HepG2 (cell line): ENCODE data around the gene PTPN14. TPM values are rescaled to one million over a fixed set of nuclear protein-coding genes. Genes with fewer than 3 reads are reported as not detected.

Experiments used
- ATAC-seq: fragments of 200-7000 bp; cut with Tn5 transposase; 3 replicates; pipeline ENCODE4 v1.9.1; 2020; ENCODE audit warnings: mild to moderate bottlenecking, moderate library complexity
- BruUV-seq: library from RNA; stranded (reverse); fragments of 400-500 nt; replicated peaks from 2 replicates; lab custom pipeline; 2021; lab: Mats Ljungman, UMichigan
- CTCF ChIA-PET: fragments of 300-600 bp; formaldehyde crosslinking; extraction: SDS; loops from one replicate; lab custom pipeline; 2021; ENCODE audit warnings: low total read pairs, inconsistent platforms, low intra/inter-chr PET ratio; lab: Yijun Ruan, JAX
- POLR2A ChIA-PET: fragments of 350-600 bp; sonication (Branson Sonifier 250); formaldehyde crosslinking; loops from one replicate; lab custom pipeline; 2020; ENCODE audit warnings: antibody characterized with exemption, inconsistent platforms; lab: Yijun Ruan, JAX
- DNase-seq: peaks from one replicate; pipeline ENCODE4 v3.0.0-alpha.2; 2015; ENCODE audit warnings: low spot score
- FAIRE-seq: peaks from 3 replicates; lab custom pipeline; 2011; peaks lifted over from hg19 to GRCh38; lab: Jason Lieb, UNC
- H2AFZ ChIP-seq: one replicate; pipeline ENCODE4 v1.6.1; 2011; ENCODE audit warnings: low read length, inconsistent platforms
- H3K27ac ChIP-seq: fragments of 300-600 bp; 3 replicates; pipeline ENCODE4 v1.8.0; 2011; ENCODE audit warnings: mixed run types, mild to moderate bottlenecking, mixed read lengths, low read length, inconsistent platforms; ENCODE audit not compliant: insufficient read depth; ENCODE audit errors: extremely low read length
- H3K27me3 ChIP-seq, 2 experiments: fragments of 200-600 bp in 1 of 2; 2 replicates in 1 of 2; 3 replicates in 1 of 2; pipeline versions ENCODE4 v1.6.0 to v1.8.0; 2011; ENCODE audit warnings: low read length in 2 of 2, mild to moderate bottlenecking in 2 of 2, moderate library complexity in 2 of 2, inconsistent platforms in 1 of 2; ENCODE audit not compliant: insufficient read depth in 2 of 2, control insufficient read depth in 1 of 2
- H3K36me3 ChIP-seq, 2 experiments: fragments of 200-600 bp in 1 of 2; replicated peaks in 1 of 2; 2 replicates in 1 of 2; 3 replicates in 1 of 2; pipeline versions ENCODE4 v1.5.1 to v1.8.0; 2011; ENCODE audit warnings: low read length in 2 of 2, inconsistent platforms in 1 of 2; ENCODE audit not compliant: insufficient read depth in 2 of 2, control insufficient read depth in 1 of 2
- H3K4me1 ChIP-seq: 2 replicates; pipeline ENCODE4 v1.5.1; 2012; ENCODE audit warnings: low read length, inconsistent platforms; ENCODE audit not compliant: insufficient read depth
- H3K4me2 ChIP-seq: 2 replicates; pipeline ENCODE4 v1.6.0; 2011; ENCODE audit warnings: low read depth, low read length, inconsistent platforms
- H3K4me3 ChIP-seq, 3 experiments: fragments of 200-600 bp in 1 of 3; sonication (generic), shearing (Covaris generic) in 1 of 3; replicated peaks in 1 of 3; 2 replicates each; pipeline ENCODE4 v1.5.1; 2011 to 2016; ENCODE audit warnings: low read length in 3 of 3, inconsistent platforms in 2 of 3, low read depth in 2 of 3, mild to moderate bottlenecking in 2 of 3, control low read depth in 1 of 3, mixed read lengths in 1 of 3; ENCODE audit not compliant: insufficient read depth in 1 of 3
- H3K79me2 ChIP-seq: one replicate; pipeline ENCODE4 v1.6.1; 2011; ENCODE audit warnings: low read length, inconsistent platforms; ENCODE audit not compliant: insufficient read depth
- H3K9ac ChIP-seq: 2 replicates; pipeline ENCODE4 v1.6.0; 2011; ENCODE audit warnings: mild to moderate bottlenecking, low read depth, low read length, inconsistent platforms; ENCODE audit not compliant: insufficient read depth
- H3K9me3 ChIP-seq: 2 replicates; pipeline ENCODE4 v1.5.1; 2012; ENCODE audit warnings: mild to moderate bottlenecking, low read length
- H4K20me1 ChIP-seq: 2 replicates; pipeline ENCODE4 v1.6.0; 2011; ENCODE audit warnings: inconsistent platforms, mild to moderate bottlenecking, low read length, moderate library complexity; ENCODE audit not compliant: insufficient read depth
- ATRX ChIP-seq: sonication (generic); formaldehyde crosslinking; IDR thresholded peaks from 2 replicates; pipeline ENCODE4 v1.4.0; 2020; ENCODE audit warnings: missing genetic modification reagents, borderline replicate concordance
- HNF4G ChIP-seq, 2 experiments: sonication (generic) in 1 of 2; formaldehyde crosslinking in 1 of 2; IDR thresholded peaks; 2 replicates each; pipeline versions ENCODE4 v1.4.0 to v1.6.1; 2011 to 2020; ENCODE audit warnings: borderline replicate concordance in 2 of 2, low read depth in 2 of 2, mild to moderate bottlenecking in 2 of 2, low read length in 1 of 2, missing genetic modification reagents in 1 of 2, moderate library complexity in 1 of 2
- IKZF1 ChIP-seq: fragments of 450-650 bp; IDR thresholded peaks from 2 replicates; pipeline ENCODE4 v1.7.1; 2016
- NFIC ChIP-seq: IDR thresholded peaks from 2 replicates; pipeline ENCODE4 v1.6.1; 2012; ENCODE audit warnings: mild to moderate bottlenecking, low read length, inconsistent platforms
- NR2C2 ChIP-seq: sonication (generic); formaldehyde crosslinking; IDR thresholded peaks from 2 replicates; pipeline ENCODE4 v1.4.0; 2020; ENCODE audit warnings: missing genetic modification reagents, mild to moderate bottlenecking, moderate library complexity, borderline replicate concordance
- RFX1 ChIP-seq: fragments of 450-650 bp; IDR thresholded peaks from 2 replicates; pipeline ENCODE4 v1.6.1; 2017
- SIN3B ChIP-seq: fragments of 150-350 bp; IDR thresholded peaks from 2 replicates; pipeline ENCODE4 v1.6.1; 2014; ENCODE audit warnings: low read length
- ZBTB42 ChIP-seq: sonication (generic); formaldehyde crosslinking; IDR thresholded peaks from 2 replicates; pipeline ENCODE4 v1.5.0; 2020; ENCODE audit warnings: mild to moderate bottlenecking, missing genetic modification reagents
- ZFP37 ChIP-seq: sonication (generic); formaldehyde crosslinking; IDR thresholded peaks from 2 replicates; pipeline ENCODE4 v1.4.0; 2020; ENCODE audit warnings: missing genetic modification reagents, borderline replicate concordance
- ZNF230 ChIP-seq: sonication (generic); formaldehyde crosslinking; IDR thresholded peaks from 2 replicates; pipeline ENCODE4 v1.4.0; 2020; ENCODE audit warnings: mild to moderate bottlenecking, missing genetic modification reagents
- ZNF282 ChIP-seq: fragments of 450-650 bp; IDR thresholded peaks from 2 replicates; pipeline ENCODE4 v1.6.1; 2018; ENCODE audit not compliant: partially characterized antibody
- ZNF629 ChIP-seq: sonication (generic); formaldehyde crosslinking; conservative IDR thresholded peaks from 2 replicates; pipeline ENCODE4 v1.5.0; 2020; ENCODE audit warnings: missing genetic modification reagents
- WGBS: methylation state at CpG from one replicate; pipeline ENCODE4 v1.1.6; 2017; ENCODE audit warnings: low lambda C conversion rate; 5-methylcytosine and 5-hydroxymethylcytosine counted together
- in situ Hi-C: cut with HindIII; loops from 2 replicates; pipeline ENCODE4 v1.10.0; 2017; ENCODE audit warnings: low pct_unique_long_range_greater_than_20kb; ENCODE audit not compliant: extremely low pct_ligation_motif_present
- intact Hi-C: fragments of 100-400 bp; cut with micrococcal nuclease; formaldehyde crosslinking; loops from one replicate; pipeline ENCODE4 v1.10.0; 2022; ENCODE audit not compliant: unreplicated experiment
- polyA plus RNA-seq, 8 experiments: library from polyadenylated mRNA; depleted of rRNA in 3 of 8; stranded (reverse) in 7 of 8; unstranded in 1 of 8; fragments of >200 nt; fragmentation: Illumina TruSeq in 4 of 8; extraction: Trizol in 4 of 8; gene quantifications; 2 replicates each; pipeline versions ENCODE4 v1.2.1 to v1.2.3, GENCODE V29; 2011 to 2016; ENCODE audit warnings: low read depth in 4 of 8, missing spikeins in 1 of 8, mixed read lengths in 1 of 8; ENCODE audit not compliant: insufficient read depth in 1 of 8
- total RNA-seq, 5 experiments: library from RNA; depleted of rRNA; stranded (reverse); fragments of >200 nt; fragmentation: Illumina TruSeq; extraction: Trizol; gene quantifications; 2 replicates each; pipeline ENCODE4 v1.2.3, GENCODE V29; 2016; ENCODE audit warnings: low read depth in 1 of 5
- TF ChIP-seq, protein P1 (sequence below): sonication (generic); formaldehyde crosslinking; IDR thresholded peaks from 2 replicates; pipeline ENCODE4 v1.4.0; 2020; ENCODE audit warnings: mild to moderate bottlenecking, missing genetic modification reagents
- TF ChIP-seq, protein P2 (sequence below): sonication (generic); formaldehyde crosslinking; IDR thresholded peaks from 2 replicates; pipeline ENCODE4 v1.4.0; 2020; ENCODE audit warnings: missing genetic modification reagents
- TF ChIP-seq, protein P3 (sequence below): sonication (generic); formaldehyde crosslinking; IDR thresholded peaks from 2 replicates; pipeline ENCODE4 v1.4.0; 2020; ENCODE audit warnings: missing genetic modification reagents

PTPN14 gene
- total and polyA plus RNA-seq, 2 of the 13 experiments (the other 11 are each of a cell fraction or from before 2014, with no cell fraction given), result 3.9 to 4.7 TPM

- ChIA-PET POLR2A (interaction anchor here (1.6 kb wide), 1 partner anchor 13 kb away, joined by 3 read pairs; no protein-coding TSS in a partner anchor), CTCF (no interaction called here)
- no peaks in the 10 kb centered on the region for H3K27me3 ChIP-seq
- in situ Hi-C loops, result no loop called here
- H3K9ac ChIP-seq, result 0 out of 2 replicates have a peak overlapping the region, but pooled peaks have one; percentile 14
- FAIRE-seq (peak; percentile 92), ATAC-seq (peak; percentile 81), DNase-seq (peak; percentile 70)
- no peaks in the 10 kb centered on the region for H3K9me3 ChIP-seq
- WGBS, result 9% methylated on average over 2 of the region's 2 CpGs
- H3K27ac ChIP-seq, result peak overlapping the region; percentile 67
- peaks cover 32% of the 10 kb centered on the region for H3K4me1 ChIP-seq
- H3K4me2 ChIP-seq, result peak overlapping the region; percentile 66
- intact Hi-C loops, result loop anchor here (5.0 kb wide), 2 partner anchors 47 to 92 kb away; partner anchors contain the start of gene PTPN14
- H2AFZ ChIP-seq, result no peak overlapping the region
- no peaks in the 10 kb centered on the region for H3K79me2 ChIP-seq
- H3K36me3 ChIP-seq, result no peaks in the 10 kb centered on the region
- peak overlapping the region in 2 of 3 experiments; percentile 11 to 37; a peak in 2 of 6 replicates for H3K4me3 ChIP-seq
- no TSS peak for BruUV-seq
- no peaks in the 10 kb centered on the region for H4K20me1 ChIP-seq
- TF ChIP-seq IKZF1 (no peak), ZNF230 (CRISPR knock-in tag) (no peak), ATRX (no peak), ZNF282 (no peak), ZBTB42 (CRISPR knock-in tag) (no peak), RFX1 (no peak), NR2C2 (CRISPR knock-in tag) (no peak), SIN3B (no peak), NFIC (0 out of 2 replicates have a peak, but pooled peaks have one; percentile 40), HNF4G (IDR thresholded peaks at IDR 0.05; ENCODE audit: borderline replicate concordance, low read depth, low read length) (peak; percentile 22; the same call in 1 of the 2 replicates), HNF4G (CRISPR knock-in tag; IDR thresholded peaks at IDR 0.05; ENCODE audit: borderline replicate concordance, low read depth) (no peak), ZNF629 (CRISPR knock-in tag) (no peak), ZFP37 (CRISPR knock-in tag) (no peak)
- TF ChIP-seq, protein P1, sequence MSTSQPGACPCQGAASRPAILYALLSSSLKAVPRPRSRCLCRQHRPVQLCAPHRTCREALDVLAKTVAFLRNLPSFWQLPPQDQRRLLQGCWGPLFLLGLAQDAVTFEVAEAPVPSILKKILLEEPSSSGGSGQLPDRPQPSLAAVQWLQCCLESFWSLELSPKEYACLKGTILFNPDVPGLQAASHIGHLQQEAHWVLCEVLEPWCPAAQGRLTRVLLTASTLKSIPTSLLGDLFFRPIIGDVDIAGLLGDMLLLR, result no peak
- TF ChIP-seq, protein P2, sequence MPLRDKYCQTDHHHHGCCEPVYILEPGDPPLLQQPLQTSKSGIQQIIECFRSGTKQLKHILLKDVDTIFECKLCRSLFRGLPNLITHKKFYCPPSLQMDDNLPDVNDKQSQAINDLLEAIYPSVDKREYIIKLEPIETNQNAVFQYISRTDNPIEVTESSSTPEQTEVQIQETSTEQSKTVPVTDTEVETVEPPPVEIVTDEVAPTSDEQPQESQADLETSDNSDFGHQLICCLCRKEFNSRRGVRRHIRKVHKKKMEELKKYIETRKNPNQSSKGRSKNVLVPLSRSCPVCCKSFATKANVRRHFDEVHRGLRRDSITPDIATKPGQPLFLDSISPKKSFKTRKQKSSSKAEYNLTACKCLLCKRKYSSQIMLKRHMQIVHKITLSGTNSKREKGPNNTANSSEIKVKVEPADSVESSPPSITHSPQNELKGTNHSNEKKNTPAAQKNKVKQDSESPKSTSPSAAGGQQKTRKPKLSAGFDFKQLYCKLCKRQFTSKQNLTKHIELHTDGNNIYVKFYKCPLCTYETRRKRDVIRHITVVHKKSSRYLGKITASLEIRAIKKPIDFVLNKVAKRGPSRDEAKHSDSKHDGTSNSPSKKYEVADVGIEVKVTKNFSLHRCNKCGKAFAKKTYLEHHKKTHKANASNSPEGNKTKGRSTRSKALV (CRISPR knock-in tag), result no peak
- TF ChIP-seq, protein P3, sequence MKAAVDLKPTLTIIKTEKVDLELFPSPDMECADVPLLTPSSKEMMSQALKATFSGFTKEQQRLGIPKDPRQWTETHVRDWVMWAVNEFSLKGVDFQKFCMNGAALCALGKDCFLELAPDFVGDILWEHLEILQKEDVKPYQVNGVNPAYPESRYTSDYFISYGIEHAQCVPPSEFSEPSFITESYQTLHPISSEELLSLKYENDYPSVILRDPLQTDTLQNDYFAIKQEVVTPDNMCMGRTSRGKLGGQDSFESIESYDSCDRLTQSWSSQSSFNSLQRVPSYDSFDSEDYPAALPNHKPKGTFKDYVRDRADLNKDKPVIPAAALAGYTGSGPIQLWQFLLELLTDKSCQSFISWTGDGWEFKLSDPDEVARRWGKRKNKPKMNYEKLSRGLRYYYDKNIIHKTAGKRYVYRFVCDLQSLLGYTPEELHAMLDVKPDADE (CRISPR knock-in tag), result no peak
These were observed 91.0 kb downstream of the PTPN14 start for GRCh38 chr1:214460304-214460916.
